HCT116 (cell line): ENCODE measurements around the gene PSEN2. TPM values are rescaled to one million over a fixed set of nuclear protein-coding genes. Genes with fewer than 3 reads are reported as not detected.

ENCODE experiments used
- ATAC-seq: fragments of 200-7000 bp; cut with Tn5 transposase; 2 replicates; pipeline ENCODE4 v1.9.1; 2020; ENCODE audit warnings: mild to moderate bottlenecking, moderate library complexity
- BruUV-seq: library from RNA; stranded (reverse); fragments of 400-500 nt; replicated peaks from 2 replicates; lab custom pipeline; 2021; lab: Mats Ljungman, UMichigan
- CTCF ChIA-PET: fragments of 300-600 bp; sonication (Branson Sonifier 250); formaldehyde crosslinking; loops from one replicate; lab custom pipeline; 2021; ENCODE audit warnings: antibody characterized with exemption; lab: Charles Lee
- POLR2A ChIA-PET: fragments of 300-600, 350-600 bp; sonication (Branson Sonifier 250); formaldehyde crosslinking; loops from one replicate; lab custom pipeline; 2021; ENCODE audit warnings: antibody characterized with exemption; lab: Charles Lee
- RAD21 ChIA-PET, 2 experiments: fragments of 300-600 bp; sonication (Branson Sonifier 250); formaldehyde crosslinking; loops; one replicate each; lab custom pipeline; 2023; ENCODE audit warnings: low total read pairs in 2 of 2; ENCODE audit not compliant: uncharacterized antibody in 2 of 2, unreplicated experiment in 2 of 2, low non-redundant PET in 1 of 2; lab: Charles Lee
- DNase-seq: peaks from one replicate; pipeline ENCODE4 v3.0.0-alpha.2; 2010; ENCODE audit warnings: low read depth, low spot score
- H2AFZ ChIP-seq: fragments of 200-600 bp; shearing (Covaris generic), sonication (generic); 2 replicates; pipeline ENCODE4 v1.6.1; 2017; ENCODE audit warnings: low read depth, mixed run types, mixed read lengths, antibody characterized with exemption, low read length; ENCODE audit not compliant: poor library complexity, severe bottlenecking
- H3K27ac ChIP-seq: 2 replicates; pipeline ENCODE4 v1.5.1; 2012; ENCODE audit warnings: low read depth, low read length
- H3K27me3 ChIP-seq: fragments of 200-600 bp; sonication (generic); 2 replicates; pipeline ENCODE4 v1.6.1; 2016; ENCODE audit warnings: mixed run types, low read length, mixed read lengths; ENCODE audit not compliant: insufficient read depth
- H3K36me3 ChIP-seq, 2 experiments: fragments of 200-500 bp in 1 of 2; fragments of 200-600 bp in 1 of 2; sonication (Bioruptor generic) in 1 of 2; sonication (generic) in 1 of 2; 2 replicates each; pipeline versions ENCODE4 v1.5.1 to v1.6.1; 2014 to 2016; ENCODE audit warnings: low read length in 2 of 2, inconsistent platforms in 1 of 2, mixed read lengths in 1 of 2, mixed run types in 1 of 2; ENCODE audit not compliant: insufficient read depth in 2 of 2, control insufficient read depth in 1 of 2
- H3K4me1 ChIP-seq, 2 experiments: fragments of 200-600 bp in 1 of 2; sonication (generic) in 1 of 2; 2 replicates each; pipeline versions ENCODE4 v1.5.1 to v1.6.1; 2012 to 2017; ENCODE audit warnings: low read length in 2 of 2, inconsistent platforms in 1 of 2, mild to moderate bottlenecking in 1 of 2, mixed read lengths in 1 of 2, mixed run types in 1 of 2, moderate library complexity in 1 of 2; ENCODE audit not compliant: insufficient read depth in 2 of 2, control insufficient read depth in 1 of 2
- H3K4me2 ChIP-seq: fragments of 200-600 bp; sonication (generic); 2 replicates; pipeline ENCODE4 v1.6.1; 2017; ENCODE audit warnings: mixed run types, low read length, mixed read lengths
- H3K4me3 ChIP-seq, 2 experiments: fragments of 200-600 bp in 1 of 2; sonication (generic) in 1 of 2; replicated peaks in 1 of 2; 2 replicates each; pipeline ENCODE4 v1.5.1; 2011 to 2016; ENCODE audit warnings: low read length in 2 of 2, control low read depth in 1 of 2, low read depth in 1 of 2, mild to moderate bottlenecking in 1 of 2, mixed read lengths in 1 of 2, mixed run types in 1 of 2
- H3K79me2 ChIP-seq: fragments of 200-600 bp; sonication (generic); 2 replicates; pipeline ENCODE4 v1.6.1; 2017; ENCODE audit warnings: mild to moderate bottlenecking, mixed run types, low read length, moderate library complexity, mixed read lengths; ENCODE audit not compliant: insufficient read depth
- H3K9ac ChIP-seq: fragments of 200-600 bp; sonication (generic); 2 replicates; pipeline ENCODE4 v1.6.1; 2016; ENCODE audit warnings: low read length, mixed read lengths
- H3K9me2 ChIP-seq: fragments of 200-600 bp; sonication (generic), shearing (Covaris generic); 2 replicates; pipeline ENCODE4 v1.6.1; 2017; ENCODE audit warnings: mixed run types, mild to moderate bottlenecking, moderate library complexity; ENCODE audit not compliant: insufficient read depth
- H3K9me3 ChIP-seq, 2 experiments: fragments of 200-500 bp in 1 of 2; fragments of 200-600 bp in 1 of 2; sonication (Bioruptor generic) in 1 of 2; sonication (generic) in 1 of 2; 2 replicates each; pipeline ENCODE4 v1.6.1; 2014 to 2017; ENCODE audit warnings: low read length in 2 of 2, mixed read lengths in 2 of 2, inconsistent platforms in 1 of 2, low read depth in 1 of 2, mild to moderate bottlenecking in 1 of 2, mixed run types in 1 of 2, moderate library complexity in 1 of 2; ENCODE audit not compliant: control insufficient read depth in 1 of 2, insufficient read depth in 1 of 2
- H4K20me1 ChIP-seq: fragments of 200-600 bp; sonication (generic), shearing (Covaris generic); 2 replicates; pipeline ENCODE4 v1.6.1; 2017; ENCODE audit warnings: mixed run types, mild to moderate bottlenecking, moderate library complexity; ENCODE audit not compliant: insufficient read depth
- ATF3 ChIP-seq: IDR thresholded peaks from 2 replicates; pipeline ENCODE4 v1.6.1; 2012
- POLR2A ChIP-seq: IDR thresholded peaks from 2 replicates; pipeline ENCODE4 v1.7.0; 2011; ENCODE audit warnings: borderline replicate concordance; ENCODE audit not compliant: insufficient read depth, insufficient read length; ENCODE audit errors: extremely low read depth
- POLR2AphosphoS5 ChIP-seq: IDR thresholded peaks from 2 replicates; pipeline ENCODE4 v1.6.1; 2011; ENCODE audit warnings: mild to moderate bottlenecking, low read depth, low read length, moderate library complexity
- SIN3A ChIP-seq: IDR thresholded peaks from 2 replicates; pipeline ENCODE4 v1.6.1; 2012; ENCODE audit warnings: low read depth
- SRF ChIP-seq: IDR thresholded peaks from 2 replicates; pipeline ENCODE4 v1.6.1; 2012; ENCODE audit warnings: low read depth
- intact Hi-C: fragments of 100-400 bp; cut with micrococcal nuclease; formaldehyde crosslinking; loops from 2 replicates; pipeline ENCODE4 v1.10.0; 2022
- total RNA-seq: library from RNA; stranded (reverse); gene quantifications from one replicate; pipeline ENCODE4 v1.2.1, GENCODE V29; 2021; ENCODE audit not compliant: unreplicated experiment
- TF ChIP-seq, protein P1 (sequence below): IDR thresholded peaks from 2 replicates; pipeline ENCODE4 v1.6.1; 2011; ENCODE audit warnings: mild to moderate bottlenecking, low read length, moderate library complexity; ENCODE audit not compliant: insufficient replicate concordance; ENCODE audit errors: extremely low read depth
- TF ChIP-seq, protein P2 (sequence below): IDR thresholded peaks from 2 replicates; pipeline ENCODE4 v1.6.1; 2012

Gene PSEN2
- total RNA-seq, 1 experiment from 2014 or later, result 28.5 TPM

GRCh38 chr1:226940029-226940805 is 69.8 kb downstream of the PSEN2 start, which contains the start of gene COQ8A (continued):
- TF ChIP-seq, protein P1, sequence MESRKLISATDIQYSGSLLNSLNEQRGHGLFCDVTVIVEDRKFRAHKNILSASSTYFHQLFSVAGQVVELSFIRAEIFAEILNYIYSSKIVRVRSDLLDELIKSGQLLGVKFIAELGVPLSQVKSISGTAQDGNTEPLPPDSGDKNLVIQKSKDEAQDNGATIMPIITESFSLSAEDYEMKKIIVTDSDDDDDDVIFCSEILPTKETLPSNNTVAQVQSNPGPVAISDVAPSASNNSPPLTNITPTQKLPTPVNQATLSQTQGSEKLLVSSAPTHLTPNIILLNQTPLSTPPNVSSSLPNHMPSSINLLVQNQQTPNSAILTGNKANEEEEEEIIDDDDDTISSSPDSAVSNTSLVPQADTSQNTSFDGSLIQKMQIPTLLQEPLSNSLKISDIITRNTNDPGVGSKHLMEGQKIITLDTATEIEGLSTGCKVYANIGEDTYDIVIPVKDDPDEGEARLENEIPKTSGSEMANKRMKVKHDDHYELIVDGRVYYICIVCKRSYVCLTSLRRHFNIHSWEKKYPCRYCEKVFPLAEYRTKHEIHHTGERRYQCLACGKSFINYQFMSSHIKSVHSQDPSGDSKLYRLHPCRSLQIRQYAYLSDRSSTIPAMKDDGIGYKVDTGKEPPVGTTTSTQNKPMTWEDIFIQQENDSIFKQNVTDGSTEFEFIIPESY, result no peak
- TF ChIP-seq POLR2A (no peak), ATF3 (no peak), SRF (no peak)

GRCh38 chr1:226940806-226941067 is 70.3 kb downstream of the PSEN2 start:
- POLR2A ChIA-PET, result no interaction called here
- intact Hi-C loops, result no loop called here
- DNase-seq (no peak), ATAC-seq (no peak)
- TF ChIP-seq POLR2AphosphoS5 (no peak), SIN3A (no peak), POLR2A (no peak)
- TF ChIP-seq, protein P1, result no peak
- TF ChIP-seq, protein P2, sequence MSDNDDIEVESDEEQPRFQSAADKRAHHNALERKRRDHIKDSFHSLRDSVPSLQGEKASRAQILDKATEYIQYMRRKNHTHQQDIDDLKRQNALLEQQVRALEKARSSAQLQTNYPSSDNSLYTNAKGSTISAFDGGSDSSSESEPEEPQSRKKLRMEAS, result no peak
- CTCF ChIA-PET, result no interaction called here
- Histone ChIP-seq H3K36me3 (no peaks in the 10 kb centered on the region), H3K9me2 (no peaks in the 10 kb centered on the region), H3K27ac (peak overlapping the region; percentile 48; the same call in 1 of the 2 replicates), H4K20me1 (no peaks in the 10 kb centered on the region), H2AFZ (no peak overlapping the region), H3K9ac (peak overlapping the region; percentile 69), H3K4me3 (peak overlapping the region; percentile 66 to 72), H3K79me2 (peaks cover 14% of the 10 kb centered on the region; the same call in 1 of the 2 replicates), H3K27me3 (no peaks in the 10 kb centered on the region), H3K4me2 (peak overlapping the region; percentile 96), H3K9me3 (no peaks in the 10 kb centered on the region), H3K4me1 (peaks cover 5 to 29% of the 10 kb centered on the region in 2 experiments)
- no TSS peak for BruUV-seq
- RAD21 ChIA-PET, result no interaction called here
